NCI-H82 treated with DMSO at 0.1 percent for 48 hours (cell line): ENCODE measurements around the gene FAM111A.
"Not testable (repeated sequence)": the region's sequence is repeated elsewhere in the genome, so short reads cannot be mapped to it uniquely, and the experiment has no call there.

ENCODE experiments used
- DNase-seq: peaks from one replicate; lab custom pipeline; 2025; ENCODE audit not compliant: unreplicated experiment; lab: John Stamatoyannopoulos, UW

FAM111A gene

GRCh38 chr11:59142530-59143507 is at the start of gene FAM111A:
FAM111A (plus strand) TSS chr11:59142856; CDS start chr11:59148873, 6,017 bp downstream.
- no peak for DNase-seq

GRCh38 chr11:59093576-59093975 is 49.1 kb upstream of the FAM111A start:
- not testable (repeated sequence) for DNase-seq

DNA sequence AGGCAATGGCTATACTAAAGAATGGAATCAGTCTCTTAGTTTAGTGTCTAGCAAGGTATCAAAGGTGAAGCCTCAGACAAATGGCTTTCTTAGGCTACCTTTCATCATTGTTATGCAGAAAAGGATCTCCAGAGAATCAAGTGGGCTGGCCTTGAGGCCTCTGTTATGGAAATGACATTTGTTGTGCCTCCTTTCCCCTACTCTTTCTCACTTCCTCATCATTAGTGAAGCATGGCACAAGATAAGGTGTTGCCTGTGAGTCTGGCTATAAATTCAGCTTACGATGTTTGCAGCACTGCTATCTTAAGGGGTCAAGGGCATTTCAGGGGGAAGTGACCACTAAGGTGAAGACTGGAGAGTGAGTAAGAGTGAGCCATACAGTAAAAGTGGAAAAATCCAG is 47.4 kb upstream of the FAM111A start:
- DNase-seq: not testable (repeated sequence)

- DNase-seq: not testable (repeated sequence)
Observed at GRCh38 chr11:59095972-59096575, 46.6 kb upstream of the FAM111A start.

GRCh38 chr11:59097113-59097708 is 45.4 kb upstream of the FAM111A start:
- DNase-seq: peak; percentile 3

GRCh38 chr11:59097938-59098337 is 44.7 kb upstream of the FAM111A start:
- DNase-seq: not testable (repeated sequence)

GRCh38 chr11:59102259-59102765 is 40.3 kb upstream of the FAM111A start:
- DNase-seq: no peak

GRCh38 chr11:59106363-59107336 is 36.0 kb upstream of the FAM111A start, which contains the start of gene FAM111B:
FAM111B (plus strand) TSS chr11:59107237; CDS start chr11:59109626, 2,389 bp downstream.
- DNase-seq: peak; percentile 64

GRCh38 chr11:59107721-59108120 is 34.9 kb upstream of the FAM111A start:
- DNase-seq: not testable (repeated sequence)

DNA sequence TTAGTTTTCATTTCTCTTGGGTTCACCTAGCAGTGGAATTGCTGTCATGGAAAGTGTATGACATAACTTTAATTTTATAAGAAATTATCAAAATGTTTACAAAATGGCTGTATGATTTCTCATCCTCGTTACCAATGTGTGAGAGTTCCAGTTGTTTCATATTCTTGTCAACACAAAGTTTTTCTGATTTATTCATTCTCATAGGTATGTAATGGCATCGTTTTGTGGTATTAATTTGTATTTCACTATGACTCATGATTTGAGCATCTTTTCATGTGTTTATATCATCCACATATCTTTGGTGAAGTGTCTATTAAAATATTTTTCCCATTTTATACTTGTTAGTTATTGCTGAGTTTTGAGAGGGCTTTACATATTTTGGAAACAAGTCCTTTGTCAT is 30.2 kb upstream of the FAM111A start:
- DNase-seq: no peak

GRCh38 chr11:59114344-59114743 is 28.3 kb upstream of the FAM111A start:
- no peak for DNase-seq

DNA sequence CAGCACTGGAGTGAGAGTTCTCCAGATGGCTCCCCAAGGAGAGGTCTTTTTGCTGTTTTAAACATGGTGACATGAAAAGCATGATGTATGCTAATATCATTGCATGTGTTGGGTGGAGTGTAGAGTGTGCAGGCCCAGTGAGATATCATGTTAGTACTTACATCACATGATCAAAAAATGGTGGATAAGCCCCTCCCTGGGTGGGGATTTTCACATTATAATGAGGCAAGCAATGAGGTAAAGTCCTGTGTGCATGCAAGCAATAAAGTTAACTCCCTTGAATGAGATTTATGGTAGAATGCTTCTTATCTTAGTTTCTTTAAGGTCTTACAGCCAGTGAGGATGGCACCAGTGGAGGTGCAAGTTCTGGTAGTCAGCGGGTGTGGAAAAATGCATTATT is 27.1 kb upstream of the FAM111A start:
- DNase-seq: no peak

DNA sequence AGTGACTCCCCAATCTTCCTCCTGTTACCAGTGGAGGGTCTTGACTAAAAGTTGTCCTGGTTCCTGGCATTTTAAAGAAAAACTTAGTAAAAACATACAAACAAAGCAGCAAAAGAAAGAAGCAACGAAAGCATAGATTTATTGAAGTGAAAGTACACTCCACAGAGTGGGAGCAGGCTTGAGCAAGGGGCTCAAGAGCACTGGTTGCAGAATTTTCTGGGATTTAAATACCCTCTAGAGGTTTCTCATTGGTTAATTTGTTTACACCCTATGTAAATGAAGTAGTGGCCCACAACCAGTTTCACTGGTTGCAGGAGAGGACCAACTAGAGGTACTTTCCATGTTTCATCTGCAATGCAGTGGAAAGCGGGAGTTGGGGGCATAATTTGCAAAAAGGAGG is 24.9 kb upstream of the FAM111A start:
- DNase-seq: no peak

DNA sequence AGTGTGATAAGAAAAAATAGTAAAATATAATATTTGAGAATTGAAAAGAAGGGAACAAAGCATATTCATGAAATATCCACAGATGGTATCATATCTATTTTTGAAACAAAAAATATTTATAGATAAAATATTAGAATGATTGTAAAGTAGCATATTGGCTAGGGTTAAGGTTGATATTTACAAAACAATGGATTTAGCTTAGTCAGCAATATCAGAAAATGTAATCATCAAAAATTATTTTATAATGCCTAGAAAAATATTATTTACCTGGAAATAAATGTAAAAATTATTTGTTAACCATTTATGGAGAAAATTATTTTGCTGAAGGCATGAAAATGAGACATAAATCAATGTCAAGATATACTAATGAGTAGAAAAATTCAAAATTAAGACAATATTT is 22.8 kb upstream of the FAM111A start:
- DNase-seq: no peak

DNA sequence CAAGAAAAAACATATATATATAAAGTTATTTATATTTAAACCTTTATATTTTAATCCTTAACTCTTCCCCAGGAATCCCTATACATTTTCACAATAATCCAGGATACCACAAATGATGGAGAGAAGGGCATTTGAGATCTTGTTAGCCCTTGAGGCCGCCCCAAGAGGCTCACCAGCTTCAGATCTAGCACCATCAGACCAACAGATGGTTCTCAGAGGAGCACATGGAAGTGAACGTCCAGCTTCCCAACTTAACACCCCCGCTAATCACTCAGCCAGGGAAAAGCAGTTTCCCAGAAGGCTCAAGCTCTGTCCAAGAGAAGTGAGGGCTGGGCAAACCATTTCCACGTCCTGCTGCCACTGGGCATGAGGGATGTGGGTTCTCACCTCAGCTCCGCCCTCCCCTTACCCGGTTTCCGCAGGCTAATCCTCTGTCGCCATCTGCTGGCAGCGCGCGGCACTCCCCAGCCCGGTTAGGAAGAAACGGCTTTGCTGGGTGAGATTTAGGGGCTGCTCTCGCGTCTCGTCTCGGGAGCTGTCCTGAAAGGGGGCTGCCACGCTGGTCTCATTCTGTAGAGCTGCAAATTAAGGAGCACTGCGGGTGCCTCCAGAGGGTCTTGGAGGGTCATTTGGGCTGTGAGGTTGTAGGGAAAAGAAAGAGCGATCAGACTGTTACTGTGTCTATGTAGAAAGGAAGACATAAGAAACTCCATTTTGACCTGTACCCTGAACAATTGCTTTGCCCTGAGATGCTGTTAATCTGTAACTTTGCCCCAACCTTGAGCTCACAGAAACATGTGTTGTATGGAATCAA is 6.8 kb upstream of the FAM111A start:
- DNase-seq: peak; percentile 11

GRCh38 chr11:59136551-59136950 is 6.1 kb upstream of the FAM111A start:
- DNase-seq: not testable (repeated sequence)

DNA sequence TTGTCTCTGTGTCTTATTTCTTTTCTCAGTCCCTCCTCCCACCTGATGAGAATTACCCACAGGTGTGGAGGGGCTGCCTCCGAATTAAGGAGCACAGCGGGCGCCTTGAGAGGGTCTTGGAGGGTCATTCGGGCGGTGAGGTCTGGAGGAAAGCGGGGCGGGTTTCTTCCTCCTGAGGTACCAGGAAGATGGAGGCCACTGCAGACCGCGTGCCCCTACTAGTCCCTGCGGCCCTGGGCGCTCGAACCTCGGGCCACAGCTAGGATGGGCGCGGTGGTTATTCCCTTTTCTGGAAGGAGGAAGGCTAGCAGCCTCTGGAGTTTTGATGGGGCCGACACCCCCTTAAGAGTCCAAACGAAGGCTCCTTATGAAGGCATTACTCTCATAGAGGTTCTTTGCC is 5.5 kb upstream of the FAM111A start:
- no peak for DNase-seq

DNA sequence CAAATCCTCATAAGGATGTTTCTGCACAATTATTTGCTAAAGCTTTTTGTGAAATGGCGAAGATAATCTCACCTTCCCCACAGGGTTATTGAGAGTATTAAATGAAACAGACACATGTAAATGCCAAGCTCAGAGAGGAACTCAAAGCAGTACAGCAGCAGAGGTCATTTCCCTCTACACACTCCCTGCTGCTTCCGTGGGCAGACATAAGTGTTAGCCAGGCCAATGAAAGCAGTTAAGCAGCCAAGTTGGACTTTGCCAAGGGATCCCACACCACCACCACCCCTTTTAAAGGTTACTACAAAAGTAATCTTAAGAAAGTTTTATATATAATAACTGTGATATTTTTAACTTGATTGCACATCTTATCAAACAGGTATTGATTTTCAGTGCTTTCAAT is 4.0 kb upstream of the FAM111A start:
- DNase-seq: no peak

DNA sequence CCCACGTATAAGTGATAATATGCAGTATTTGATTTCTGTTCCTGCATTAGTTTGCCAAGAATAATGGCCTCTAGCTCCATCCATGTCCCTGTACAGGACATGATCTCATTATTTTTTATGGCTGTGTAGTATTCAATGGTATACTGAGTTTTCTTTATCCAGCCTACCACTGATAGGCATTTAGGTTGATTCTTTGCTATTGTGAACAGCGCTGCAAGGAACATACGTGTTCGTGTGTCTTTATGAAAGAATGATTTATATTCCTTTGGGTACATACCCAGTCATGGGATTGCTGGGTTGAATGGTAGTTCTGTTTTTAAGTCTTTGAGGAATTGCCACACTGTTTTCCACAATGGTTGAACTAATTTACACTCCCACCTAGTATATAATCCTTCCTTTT is 1.5 kb upstream of the FAM111A start:
- DNase-seq: no peak
